ENCODE data around the gene HOXA11.

GRCh38 chr7:27143023-27143949 is 41.7 kb downstream of the HOXA11 start, which contains the start of gene HOXA5:
- TF ChIP-seq CTCF (IDR thresholded peaks at IDR 0.05 in 2 of 3, conservative IDR thresholded peaks at IDR 0.05 in 1 of 3; ENCODE audit: control insufficient read depth in 2 of 3, extremely low read depth in 1 of 3, insufficient read depth in 1 of 3, low read depth in 3 of 3, low read length in 3 of 3) (0 out of 6 replicates have a peak, but pooled peaks of 1 of the 3 experiments have one; percentile 30), SPI1 (IDR thresholded peaks at IDR 0.05; ENCODE audit: borderline replicate concordance, insufficient read depth, low read depth, low read length) (no peak), MAX (IDR thresholded peaks at IDR 0.05; ENCODE audit: low read depth, low read length) (no peak), SP1 (IDR thresholded peaks at IDR 0.05; ENCODE audit: low read depth, low read length) (no peak), POLR2A (IDR thresholded peaks at IDR 0.05; ENCODE audit: low read depth, low read length) (no peak), NFXL1 (IDR thresholded peaks at IDR 0.05; ENCODE audit: borderline replicate concordance) (no peak), POU2F2 (IDR thresholded peaks at IDR 0.05; ENCODE audit: borderline replicate concordance, low read depth, low read length) (no peak), SMC3 (IDR thresholded peaks at IDR 0.05; ENCODE audit: borderline replicate concordance, low read length) (no peak), NFYA (IDR thresholded peaks at IDR 0.05; ENCODE audit: borderline replicate concordance, low read depth, low read length) (no peak), ATF2 (IDR thresholded peaks at IDR 0.05; ENCODE audit: low read length) (no peak), USF1 (IDR thresholded peaks at IDR 0.05; ENCODE audit: borderline replicate concordance, extremely low read length, insufficient read depth, low read depth, low read length) (no peak), BCL11A (IDR thresholded peaks at IDR 0.05; ENCODE audit: low read depth, low read length) (no peak), POLR2AphosphoS5 (IDR thresholded peaks at IDR 0.05; ENCODE audit: low read length) (no peak)
